Astrocyte (in vitro differentiated cells and primary cell): ENCODE measurements around the gene TEF. TPM values are rescaled to one million over a fixed set of nuclear protein-coding genes. Genes with fewer than 3 reads are reported as not detected.
"Not testable (repeated sequence)": the region's sequence is repeated elsewhere in the genome, so short reads cannot be mapped to it uniquely, and the experiment has no call there.

ENCODE experiments used
- DNase-seq: peaks from one replicate; pipeline ENCODE4 v3.0.0-alpha.2; 2010; ENCODE audit warnings: low read depth
- FAIRE-seq: peaks from 2 replicates; lab custom pipeline; 2011; peaks lifted over from hg19 to GRCh38; lab: Jason Lieb, UNC
- H2AFZ ChIP-seq: 2 replicates; pipeline ENCODE4 v1.6.0; 2012; ENCODE audit warnings: low read depth, low read length, inconsistent platforms
- H3K27ac ChIP-seq: 2 replicates; pipeline ENCODE4 v1.5.1; 2011; ENCODE audit warnings: low read depth, low read length, inconsistent platforms
- H3K27me3 ChIP-seq: 2 replicates; pipeline ENCODE4 v1.6.0; 2011; ENCODE audit warnings: low read length, inconsistent platforms; ENCODE audit not compliant: insufficient read depth
- H3K36me3 ChIP-seq: 2 replicates; pipeline ENCODE4 v1.5.1; 2011; ENCODE audit warnings: low read length, inconsistent platforms; ENCODE audit not compliant: insufficient read depth
- H3K4me1 ChIP-seq: 2 replicates; pipeline ENCODE4 v1.5.1; 2011; ENCODE audit warnings: low read length, inconsistent platforms; ENCODE audit not compliant: insufficient read depth
- H3K4me2 ChIP-seq: 2 replicates; pipeline ENCODE4 v1.6.0; 2012; ENCODE audit warnings: low read length, inconsistent platforms
- H3K4me3 ChIP-seq: 2 replicates; pipeline ENCODE4 v1.5.1; 2011; ENCODE audit warnings: low read depth, mild to moderate bottlenecking, low read length, inconsistent platforms; ENCODE audit not compliant: insufficient read depth
- H3K79me2 ChIP-seq: 2 replicates; pipeline ENCODE4 v1.6.0; 2012; ENCODE audit warnings: mild to moderate bottlenecking, low read length, inconsistent platforms; ENCODE audit not compliant: insufficient read depth
- H3K9ac ChIP-seq: 2 replicates; pipeline ENCODE4 v1.6.0; 2012; ENCODE audit warnings: mild to moderate bottlenecking, low read length, inconsistent platforms
- H3K9me3 ChIP-seq: 2 replicates; pipeline ENCODE4 v1.5.1; 2012; ENCODE audit warnings: low read depth, mild to moderate bottlenecking, low read length, inconsistent platforms; ENCODE audit not compliant: insufficient read depth
- H4K20me1 ChIP-seq: 2 replicates; pipeline ENCODE4 v1.6.0; 2012; ENCODE audit warnings: low read length, inconsistent platforms; ENCODE audit not compliant: insufficient read depth
- H3K27ac Mint-ChIP-seq: one replicate; pipeline ENCODE4 v1.8.0; 2021; ENCODE audit warnings: mild to moderate bottlenecking, mixed read lengths; ENCODE audit not compliant: unreplicated experiment
- H3K27me3 Mint-ChIP-seq: one replicate; pipeline ENCODE4 v1.8.0; 2021; ENCODE audit warnings: low read depth, mixed read lengths; ENCODE audit not compliant: unreplicated experiment
- H3K36me3 Mint-ChIP-seq: one replicate; pipeline ENCODE4 v1.8.0; 2021; ENCODE audit warnings: low read depth, mixed read lengths; ENCODE audit not compliant: unreplicated experiment
- H3K4me1 Mint-ChIP-seq: one replicate; pipeline ENCODE4 v1.8.0; 2021; ENCODE audit warnings: low read depth, mixed read lengths; ENCODE audit not compliant: unreplicated experiment
- H3K4me3 Mint-ChIP-seq: one replicate; pipeline ENCODE4 v1.8.0; 2021; ENCODE audit warnings: mild to moderate bottlenecking, moderate library complexity, mixed read lengths; ENCODE audit not compliant: unreplicated experiment
- H3K9me3 Mint-ChIP-seq: one replicate; pipeline ENCODE4 v1.8.0; 2021; ENCODE audit warnings: mild to moderate bottlenecking, mixed read lengths; ENCODE audit not compliant: unreplicated experiment
- EZH2 ChIP-seq: IDR thresholded peaks from 2 replicates; pipeline ENCODE4 v1.6.1; 2012; ENCODE audit warnings: mild to moderate bottlenecking, low read length, inconsistent platforms; ENCODE audit not compliant: insufficient read depth
- total RNA-seq: library from RNA; stranded (reverse); gene quantifications from 2 replicates; pipeline ENCODE4 v1.2.1, GENCODE V29; 2021
- TF ChIP-seq, protein P1 (sequence below): IDR thresholded peaks from 2 replicates; pipeline ENCODE4 v1.5.1; 2011; ENCODE audit warnings: low read depth, mild to moderate bottlenecking, inconsistent platforms, low read length, moderate library complexity; ENCODE audit not compliant: insufficient read depth

Gene TEF
- total RNA-seq, 1 donor from 2014 or later: 6.3 TPM

DNA sequence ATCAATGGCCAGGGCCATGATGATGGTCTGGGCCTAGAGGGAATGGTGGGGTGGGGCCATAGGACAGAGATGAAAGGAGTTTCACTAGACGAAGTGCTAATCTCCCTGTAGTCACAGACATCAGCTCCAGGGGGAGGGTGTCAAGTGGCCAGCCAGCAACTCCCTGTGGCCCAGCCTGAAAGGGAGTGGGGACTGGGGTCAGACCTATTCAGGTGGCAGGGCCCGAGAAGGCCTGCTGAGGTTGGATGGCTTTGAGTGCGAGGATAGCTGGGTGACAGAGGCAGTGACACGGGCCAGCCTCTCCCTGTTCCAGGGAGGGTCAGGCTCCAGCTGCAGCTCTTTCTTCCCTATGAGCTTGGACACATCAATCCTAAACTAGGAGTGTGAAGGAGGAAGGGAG lies 53.8 kb downstream of the TEF start:
- Histone ChIP-seq H3K4me3 (no peak overlapping the region), H3K36me3 (peaks cover 32% of the 10 kb centered on the region), H3K9me3 (no peaks in the 10 kb centered on the region), H3K4me2 (no peak overlapping the region), H2AFZ (no peak overlapping the region), H3K27ac (no peak overlapping the region), H3K9ac (no peak overlapping the region), H3K79me2 (peaks cover 70% of the 10 kb centered on the region), H3K4me1 (no peaks in the 10 kb centered on the region), H4K20me1 (peaks cover 90% of the 10 kb centered on the region), H3K27me3 (no peaks in the 10 kb centered on the region)
- H3K27ac Mint-ChIP-seq: no peak overlapping the region
- H3K9me3 Mint-ChIP-seq: no peaks in the 10 kb centered on the region
- FAIRE-seq (no peak), DNase-seq (no peak)
- H3K27me3 Mint-ChIP-seq: no peaks in the 10 kb centered on the region
- H3K4me3 Mint-ChIP-seq: no peak overlapping the region
- peaks cover 9% of the 10 kb centered on the region for H3K4me1 Mint-ChIP-seq
- peaks cover 17% of the 10 kb centered on the region for H3K36me3 Mint-ChIP-seq
- TF ChIP-seq, protein P1, sequence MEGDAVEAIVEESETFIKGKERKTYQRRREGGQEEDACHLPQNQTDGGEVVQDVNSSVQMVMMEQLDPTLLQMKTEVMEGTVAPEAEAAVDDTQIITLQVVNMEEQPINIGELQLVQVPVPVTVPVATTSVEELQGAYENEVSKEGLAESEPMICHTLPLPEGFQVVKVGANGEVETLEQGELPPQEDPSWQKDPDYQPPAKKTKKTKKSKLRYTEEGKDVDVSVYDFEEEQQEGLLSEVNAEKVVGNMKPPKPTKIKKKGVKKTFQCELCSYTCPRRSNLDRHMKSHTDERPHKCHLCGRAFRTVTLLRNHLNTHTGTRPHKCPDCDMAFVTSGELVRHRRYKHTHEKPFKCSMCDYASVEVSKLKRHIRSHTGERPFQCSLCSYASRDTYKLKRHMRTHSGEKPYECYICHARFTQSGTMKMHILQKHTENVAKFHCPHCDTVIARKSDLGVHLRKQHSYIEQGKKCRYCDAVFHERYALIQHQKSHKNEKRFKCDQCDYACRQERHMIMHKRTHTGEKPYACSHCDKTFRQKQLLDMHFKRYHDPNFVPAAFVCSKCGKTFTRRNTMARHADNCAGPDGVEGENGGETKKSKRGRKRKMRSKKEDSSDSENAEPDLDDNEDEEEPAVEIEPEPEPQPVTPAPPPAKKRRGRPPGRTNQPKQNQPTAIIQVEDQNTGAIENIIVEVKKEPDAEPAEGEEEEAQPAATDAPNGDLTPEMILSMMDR: no peak
- TF ChIP-seq EZH2: no peak

DNA sequence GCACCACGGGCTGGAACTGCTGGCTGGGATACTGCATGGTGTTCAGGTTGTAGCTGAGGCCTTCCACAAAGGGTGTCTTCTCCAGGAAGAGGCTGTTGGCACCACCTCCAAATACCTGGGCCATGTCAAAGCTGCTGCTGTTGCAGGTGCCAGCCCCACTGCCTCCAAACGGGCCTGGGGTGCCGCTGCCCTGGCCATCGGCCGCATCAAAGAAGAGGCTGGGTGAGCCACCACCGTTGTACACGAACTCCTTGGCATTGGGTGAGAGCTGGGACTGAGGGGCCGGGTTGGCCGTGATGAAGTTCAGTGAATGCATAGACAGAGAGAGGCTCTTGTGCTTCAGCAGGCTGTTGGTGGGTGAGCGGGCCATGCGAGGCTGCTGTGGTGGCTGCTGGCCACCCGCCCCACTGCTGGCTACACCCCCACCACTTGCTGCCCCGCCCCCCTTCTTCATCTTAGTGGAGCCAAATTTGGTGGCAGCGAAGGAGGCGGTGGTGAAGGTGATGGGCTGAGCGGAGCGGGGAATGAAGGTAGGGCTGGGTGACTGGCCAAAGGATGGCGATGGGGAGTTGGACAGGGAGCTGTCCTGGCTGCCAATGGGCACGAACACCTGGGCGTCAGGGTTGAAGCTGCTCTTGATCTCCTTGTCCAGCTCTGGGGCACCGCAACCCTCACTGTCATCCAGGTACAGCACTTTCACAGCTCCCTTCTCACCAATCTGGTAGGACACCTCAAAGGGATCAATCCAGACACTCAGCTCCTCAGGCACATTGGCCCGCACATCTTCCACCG lies 54.8 kb downstream of the TEF start:
- H3K9me3 ChIP-seq: no peaks in the 10 kb centered on the region
- no peaks in the 10 kb centered on the region for H3K4me1 ChIP-seq
- DNase-seq (no peak), FAIRE-seq (no peak)
- H3K27me3 ChIP-seq: no peaks in the 10 kb centered on the region
- no peak overlapping the region for H3K27ac ChIP-seq
- no peak overlapping the region for H3K4me3 Mint-ChIP-seq
- no peak overlapping the region for H2AFZ ChIP-seq
- peaks cover 14% of the 10 kb centered on the region for H3K36me3 Mint-ChIP-seq
- TF ChIP-seq EZH2: no peak
- TF ChIP-seq, protein P1: no peak
- H3K27me3 Mint-ChIP-seq: no peaks in the 10 kb centered on the region
- H3K4me1 Mint-ChIP-seq: peaks cover 11% of the 10 kb centered on the region
- H3K27ac Mint-ChIP-seq: no peak overlapping the region
- H3K9ac ChIP-seq: no peak overlapping the region
- H3K79me2 ChIP-seq: peaks cover 80% of the 10 kb centered on the region
- no peaks in the 10 kb centered on the region for H3K9me3 Mint-ChIP-seq
- H3K36me3 ChIP-seq: peaks cover 34% of the 10 kb centered on the region
- no peak overlapping the region for H3K4me3 ChIP-seq
- H3K4me2 ChIP-seq: no peak overlapping the region
- H4K20me1 ChIP-seq: peaks cover 95% of the 10 kb centered on the region

DNA sequence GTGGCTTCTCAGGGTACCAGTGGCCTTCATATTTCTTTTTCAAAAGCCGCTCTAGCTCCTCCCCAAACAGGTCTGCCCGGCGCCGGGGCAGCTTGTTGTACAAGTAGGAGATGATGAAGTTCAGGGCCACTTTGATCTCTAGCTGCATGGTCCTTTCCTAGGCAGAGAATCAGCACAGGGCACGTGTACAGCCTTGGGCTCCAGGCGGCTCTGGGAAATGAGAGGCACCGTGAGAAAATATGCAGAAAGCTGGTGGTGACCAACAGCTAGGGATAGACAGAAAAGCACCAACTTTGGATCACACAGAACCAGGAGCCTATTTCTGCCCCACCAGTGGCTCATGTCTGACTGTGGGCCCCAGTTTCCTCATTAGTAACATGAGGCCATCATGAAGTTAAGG lies 55.5 kb downstream of the TEF start:
- no peak for TF ChIP-seq EZH2
- TF ChIP-seq, protein P1: no peak
- H3K4me3 ChIP-seq: no peak overlapping the region
- peaks cover 94% of the 10 kb centered on the region for H4K20me1 ChIP-seq
- no peaks in the 10 kb centered on the region for H3K9me3 ChIP-seq
- FAIRE-seq: no peak
- H3K4me1 ChIP-seq: no peaks in the 10 kb centered on the region
- H3K4me2 ChIP-seq: no peak overlapping the region
- no peak for DNase-seq
- H3K9ac ChIP-seq: no peak overlapping the region
- Mint-ChIP-seq H3K27me3 (no peaks in the 10 kb centered on the region), H3K27ac (no peak overlapping the region), H3K4me3 (no peak overlapping the region), H3K4me1 (peaks cover 13% of the 10 kb centered on the region), H3K36me3 (peaks cover 14% of the 10 kb centered on the region), H3K9me3 (no peaks in the 10 kb centered on the region)
- H3K79me2 ChIP-seq: peaks cover 86% of the 10 kb centered on the region
- no peak overlapping the region for H3K27ac ChIP-seq
- no peaks in the 10 kb centered on the region for H3K27me3 ChIP-seq
- H2AFZ ChIP-seq: no peak overlapping the region
- peaks cover 34% of the 10 kb centered on the region for H3K36me3 ChIP-seq

DNA sequence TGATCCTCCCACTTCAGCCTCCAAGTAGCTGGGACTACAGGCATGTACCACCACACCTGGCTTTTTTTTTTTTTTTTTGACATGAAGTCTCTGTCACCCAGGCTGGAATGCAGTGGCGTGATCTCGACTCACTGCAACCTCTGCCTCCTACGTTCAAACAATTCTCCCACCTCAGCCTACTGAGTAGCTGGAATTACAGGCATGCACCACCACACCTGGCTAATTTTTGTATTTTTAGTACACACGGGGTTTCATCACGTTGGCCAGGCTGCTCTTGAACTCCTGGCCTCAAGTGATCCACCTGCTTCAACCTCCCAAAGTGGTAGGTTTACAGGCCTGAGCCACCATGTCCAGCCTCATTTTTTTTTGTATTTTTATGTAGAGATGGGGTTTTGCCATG lies 58.8 kb downstream of the TEF start:
- Histone ChIP-seq H4K20me1 (peaks cover 94% of the 10 kb centered on the region), H3K36me3 (peaks cover 27% of the 10 kb centered on the region), H3K79me2 (peaks cover 98% of the 10 kb centered on the region)
- H3K4me2 ChIP-seq, H3K9ac ChIP-seq, FAIRE-seq, H3K27me3 Mint-ChIP-seq, H3K9me3 Mint-ChIP-seq, H3K27ac ChIP-seq, H3K4me3 Mint-ChIP-seq, H3K27me3 ChIP-seq, H3K4me1 ChIP-seq, DNase-seq, H3K9me3 ChIP-seq, H3K4me3 ChIP-seq, H2AFZ ChIP-seq: not testable (repeated sequence)
- H3K36me3 Mint-ChIP-seq: peaks cover 19% of the 10 kb centered on the region
- H3K4me1 Mint-ChIP-seq: peaks cover 20% of the 10 kb centered on the region
- H3K27ac Mint-ChIP-seq: peak overlapping the region; percentile 18
